Left renal cortex interstitium (tissue), 4 donors: ENCODE results near the gene PNPLA8. TPM values are rescaled to one million over a fixed set of nuclear protein-coding genes. Genes with fewer than 3 reads are reported as not detected.
"Not testable (repeated sequence)": the region's sequence is repeated elsewhere in the genome, so short reads cannot be mapped to it uniquely, and the experiment has no call there.

ENCODE experiments used
- DNase-seq, 4 donors: peaks; one replicate each; pipeline ENCODE4 v3.0.0-alpha.2; 2013; ENCODE audit warnings: low read depth in 4 of 4, low spot score in 2 of 4, missing footprints in 1 of 4
- polyA plus RNA-seq, 4 donors: library from polyadenylated mRNA; unstranded; fragments of 120-200 nt; gene quantifications; one replicate each; pipeline ENCODE4 v1.2.1, GENCODE V29; 2013; ENCODE audit not compliant: insufficient read length in 4 of 4

The PNPLA8 gene
- polyA plus RNA-seq, 4 donors, result 35.4 to 47.8 (median 39.8) TPM

- DNase-seq, result no peak
These were observed 7.8 kb upstream of the PNPLA8 start for GRCh38 chr7:108533712-108534111.

- DNase-seq, result no peak
These were observed 3.4 kb upstream of the PNPLA8 start for GRCh38 chr7:108529341-108529740.

- DNase-seq, result no peak
These were observed 2.3 kb upstream of the PNPLA8 start for GRCh38 chr7:108528183-108528712.

GRCh38 chr7:108526768-108527017, 758 bp upstream of the PNPLA8 start:
- no peak for DNase-seq

- peak in 1 of 4 donors; percentile 86 for DNase-seq
These were observed 479 bp downstream of the PNPLA8 start for GRCh38 chr7:108525327-108525984.

- no peak for DNase-seq
These were observed 3.2 kb downstream of the PNPLA8 start for GRCh38 chr7:108522780-108523179.

GRCh38 chr7:108517951-108518350, 8.0 kb downstream of the PNPLA8 start:
- DNase-seq, result no peak

GRCh38 chr7:108515630-108516029, 10.3 kb downstream of the PNPLA8 start:
- no peak for DNase-seq

- no peak for DNase-seq
These were observed 10.9 kb downstream of the PNPLA8 start for GRCh38 chr7:108515013-108515412.

- DNase-seq, result no peak
These were observed 14.0 kb downstream of the PNPLA8 start for GRCh38 chr7:108511939-108512338.

- not testable (repeated sequence) for DNase-seq
These were observed 21.4 kb downstream of the PNPLA8 start for GRCh38 chr7:108504576-108504975.

- DNase-seq, result no peak
These were observed 22.6 kb downstream of the PNPLA8 start for GRCh38 chr7:108503112-108504026.

GRCh38 chr7:108499566-108499965, 26.4 kb downstream of the PNPLA8 start:
- DNase-seq, result no peak

- DNase-seq, result no peak
These were observed 27.5 kb downstream of the PNPLA8 start for GRCh38 chr7:108498481-108498880.

- peak; percentile 13 to 36 (median 16) for DNase-seq
These were observed 28.7 kb downstream of the PNPLA8 start for GRCh38 chr7:108497082-108497725.

- no peak for DNase-seq
These were observed 33.2 kb downstream of the PNPLA8 start for GRCh38 chr7:108492742-108493141.

GRCh38 chr7:108488768-108489538, 37.0 kb downstream of the PNPLA8 start:
- DNase-seq, result no peak

GRCh38 chr7:108487646-108488045, 38.3 kb downstream of the PNPLA8 start:
- DNase-seq, result no peak

- DNase-seq, result no peak
These were observed 39.5 kb downstream of the PNPLA8 start for GRCh38 chr7:108486291-108486966.

GRCh38 chr7:108484137-108484536, 41.8 kb downstream of the PNPLA8 start:
- DNase-seq, result no peak
